MM.1S (cell line): ENCODE measurements around the gene NGEF.

Experiments used
- CTCF ChIP-seq: fragments of 300-600 bp; sonication (generic); IDR thresholded peaks from 2 replicates; pipeline ENCODE4 v1.5.1; 2016; ENCODE audit warnings: antibody characterized with exemption, low read length, mixed read lengths
- EZH2 ChIP-seq: fragments of 300-600 bp; sonication (generic); optimal IDR thresholded peaks from 2 replicates; pipeline ENCODE3; 2017; ENCODE audit warnings: low read depth, mild to moderate bottlenecking, antibody characterized with exemption, low read length, mixed read lengths

GRCh38 chr2:232886176-232886575, 126.9 kb downstream of the NGEF start:
- TF ChIP-seq CTCF (no peak), EZH2 (no peak)
